SK-N-SH treated with all-trans-retinoic acid at 6 μM for 48 hours (cell line): ENCODE measurements around the gene SIL1.
"Not testable (repeated sequence)": the region's sequence is repeated elsewhere in the genome, so short reads cannot be mapped to it uniquely, and the experiment has no call there.

Experiments used
- BACH2 ChIP-seq: fragments of 250-450 bp; sonication (Bioruptor Pico); IDR thresholded peaks from 2 replicates; pipeline ENCODE4 v1.9.0; 2021; ENCODE audit warnings: mild to moderate bottlenecking, borderline replicate concordance
- CREB5 ChIP-seq: fragments of 250-450 bp; sonication (Bioruptor Pico); IDR thresholded peaks from 2 replicates; pipeline ENCODE4 v1.5.1; 2020; ENCODE audit warnings: low read depth, mild to moderate bottlenecking, moderate library complexity
- GLIS3 ChIP-seq: fragments of 250-450 bp; sonication (Bioruptor Pico); IDR thresholded peaks from 2 replicates; pipeline ENCODE4 v1.5.0; 2020; ENCODE audit warnings: mild to moderate bottlenecking, moderate library complexity
- POU6F1 ChIP-seq: fragments of 250-450 bp; sonication (Bioruptor Pico); IDR thresholded peaks from 2 replicates; pipeline ENCODE4 v1.8.0; 2021; ENCODE audit warnings: low read depth, mild to moderate bottlenecking, moderate library complexity, borderline replicate concordance

DNA sequence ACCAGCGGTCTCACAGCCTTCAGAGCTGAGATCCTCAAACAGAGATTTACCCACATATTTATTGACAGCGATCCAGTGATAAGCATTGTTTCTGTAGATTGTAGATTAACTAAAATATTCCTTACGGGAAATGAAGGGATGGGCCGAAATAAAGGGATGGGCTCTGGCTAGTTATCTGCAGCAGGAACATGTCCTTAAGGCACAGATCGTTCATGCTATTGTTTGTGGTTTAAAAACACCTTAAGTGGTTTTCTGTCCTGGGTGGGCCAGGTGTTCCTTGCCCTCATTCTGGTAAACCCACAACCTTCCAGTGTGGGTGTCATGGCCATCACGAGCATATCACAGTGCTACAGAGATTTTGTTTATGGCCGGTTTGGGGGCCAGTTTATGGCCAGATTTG lies 19.9 kb upstream of the SIL1 start:
- TF ChIP-seq POU6F1, GLIS3, CREB5, BACH2 (CRISPR knock-in tag): not testable (repeated sequence)
